ENCODE data around the gene PSG11. TPM values are rescaled to one million over a fixed set of nuclear protein-coding genes. Genes with fewer than 3 reads are reported as not detected.

The PSG11 gene
- total and polyA plus RNA-seq, 9 of the 15 experiments (the other 6 are each of a cell fraction or from before 2014, with no cell fraction given) = not detected

GRCh38 chr19:42989851-42990250 lies 36.4 kb downstream of the PSG11 start:
- no peak for FAIRE-seq
- Histone ChIP-seq H3K27ac (ENCODE audit: extremely low read depth, low read depth, low read length) (no peak overlapping the region), H4K20me1 (replicated peaks; ENCODE audit: control insufficient read depth, insufficient read depth, low read length) (no peaks in the 10 kb centered on the region), H3K9me1 (ENCODE audit: control insufficient read depth, insufficient read depth, low read length) (no peaks in the 10 kb centered on the region), H3K4me3 (no peak overlapping the region), H3K79me2 (ENCODE audit: control insufficient read depth, insufficient read depth, low read length) (no peaks in the 10 kb centered on the region), H3K9ac (ENCODE audit: insufficient read depth in 1 of 2, low read depth in 2 of 2, low read length in 2 of 2) (no peak overlapping the region), H3K36me3 (ENCODE audit: control insufficient read depth, insufficient read depth, low read length) (no peaks in the 10 kb centered on the region), H3K4me1 (replicated peaks in 1 of 2; ENCODE audit: control insufficient read depth in 2 of 2, insufficient read depth in 2 of 2, low read length in 2 of 2) (no peaks in the 10 kb centered on the region), H2AFZ (ENCODE audit: low read depth, low read length) (no peak overlapping the region), H3K27me3 (ENCODE audit: control insufficient read depth in 2 of 2, insufficient read depth in 2 of 2, low read length in 2 of 2) (no peaks in the 10 kb centered on the region), H3K9me3 (replicated peaks; ENCODE audit: control insufficient read depth, insufficient read depth, low read depth, low read length) (no peaks in the 10 kb centered on the region), H3K4me2 (ENCODE audit: insufficient read depth, low read length) (no peak overlapping the region)
- DNase-seq (ENCODE audit: extremely low read depth in 1 of 4, low spot score in 3 of 4) = no peak
- POLR2A ChIA-PET = no interaction called here
- 2% methylated on average over 7 of the region's 7 CpGs for WGBS (ENCODE audit: insufficient coverage, low coverage, missing lambda C conversion rate)
- no TSS peak for BruUV-seq (replicated peaks)
- CTCF ChIA-PET (ENCODE audit: low intra/inter-chr PET ratio) = no interaction called here
- intact Hi-C loops (cut with micrococcal nuclease) = no loop called here
- in situ Hi-C loops (cut with MboI) = no loop called here
- no peak for ATAC-seq
- TF ChIP-seq CTBP1 (IDR thresholded peaks at IDR 0.05; ENCODE audit: borderline replicate concordance) = no peak
- no peak for TF ChIP-seq ESRRB (CRISPR knock-in tag; IDR thresholded peaks at IDR 0.05; ENCODE audit: borderline replicate concordance)
- TF ChIP-seq ZNF699 (CRISPR knock-in tag; IDR thresholded peaks at IDR 0.05; ENCODE audit: insufficient replicate concordance) = no peak
- TF ChIP-seq SRSF1 (IDR thresholded peaks at IDR 0.05; ENCODE audit: low read depth, low read length) = no peak
- TF ChIP-seq SLC30A9 (CRISPR knock-in tag; IDR thresholded peaks at IDR 0.05) = no peak
- no peak for TF ChIP-seq ZNF3 (CRISPR knock-in tag; IDR thresholded peaks at IDR 0.05)
- TF ChIP-seq ZNF311 (CRISPR knock-in tag; IDR thresholded peaks at IDR 0.05) = no peak
- no peak for TF ChIP-seq NR1H2 (CRISPR knock-in tag; IDR thresholded peaks at IDR 0.05)
- no peak for TF ChIP-seq TBP (optimal IDR thresholded peaks at IDR 0.05; ENCODE audit: low read depth, low read length)
- TF ChIP-seq ZNF583 (CRISPR knock-in tag; IDR thresholded peaks at IDR 0.05) = no peak
- TF ChIP-seq SIX5 (IDR thresholded peaks at IDR 0.05; ENCODE audit: borderline replicate concordance in 1 of 2, insufficient read depth in 1 of 2, low read depth in 1 of 2, low read length in 2 of 2) = no peak
- TF ChIP-seq CHAMP1 (IDR thresholded peaks at IDR 0.05) = no peak
- no peak for TF ChIP-seq ZBTB5 (IDR thresholded peaks at IDR 0.05)
- TF ChIP-seq HINFP (tag; conservative IDR thresholded peaks at IDR 0.05; ENCODE audit: low read depth) = no peak
- no peak for TF ChIP-seq ZNF324 (CRISPR knock-in tag; IDR thresholded peaks at IDR 0.05)
- TF ChIP-seq E4F1 (CRISPR knock-in tag; IDR thresholded peaks at IDR 0.05; ENCODE audit: borderline replicate concordance) = no peak

Measured in K562 (cell line).